Purkinje cell (primary cell): ENCODE results near the gene MOB3C. TPM values are rescaled to one million over a fixed set of nuclear protein-coding genes. Genes with fewer than 3 reads are reported as not detected.

ENCODE experiments used
- polyA plus RNA-seq: library from polyadenylated mRNA; unstranded; fragments of >200 nt; fragmentation: Nextera tagmentation; gene quantifications from 2 replicates; pipeline ENCODE4 v1.2.1, GENCODE V29; 2014

MOB3C gene
- polyA plus RNA-seq: 0.84 TPM in 1 of 2 replicates, not detected in the other

GRCh38 chr1:46616277-46617107 lies at the start of gene MOB3C:
Gene MOB3C (minus strand): TSS chr1:46616811. CDS start chr1:46613321, 3,490 bp downstream.

GRCh38 chr1:46603858-46604549 lies 12.6 kb downstream of the MOB3C start, which contains the start of gene MKNK1:
Gene MKNK1 (minus strand): TSS chr1:46604268. CDS start chr1:46583327, 20,941 bp downstream.

Other genes starting within 250 kb of the MOB3C start
- gene FAAH, start 222.5 kb downstream of the MOB3C start, polyA plus RNA-seq: 8.6 and 8.9 TPM in 2 replicates
- not detected in 2 replicates for gene DMBX1, start 127.0 kb downstream of the MOB3C start, polyA plus RNA-seq
- gene KNCN, start 65.2 kb downstream of the MOB3C start, polyA plus RNA-seq: not detected in 2 replicates
- 18.3 and 24.4 TPM in 2 replicates for gene MKNK1, start 12.5 kb downstream of the MOB3C start, polyA plus RNA-seq
- gene ATPAF1, start 51.6 kb upstream of the MOB3C start, polyA plus RNA-seq: 71.3 and 93.1 TPM in 2 replicates
- not detected in 2 replicates for gene TEX38, start 55.0 kb upstream of the MOB3C start, polyA plus RNA-seq
- 17.9 and 19.4 TPM in 2 replicates for gene EFCAB14, start 102.3 kb upstream of the MOB3C start, polyA plus RNA-seq
- gene CYP4B1, start 182.2 kb upstream of the MOB3C start, polyA plus RNA-seq: not detected in 2 replicates